GM10847 (cell line): Measurements from ENCODE around the gene LAMC3.

Experiments used
- POLR2A ChIP-seq: IDR thresholded peaks from 2 replicates; pipeline ENCODE4 v1.6.1; 2011; ENCODE audit not compliant: insufficient read length; ENCODE audit errors: extremely low read depth

Gene LAMC3

GRCh38 chr9:131072107-131072870, 63.3 kb downstream of the LAMC3 start:
- no peak for TF ChIP-seq POLR2A

- no peak for TF ChIP-seq POLR2A
Observed at GRCh38 chr9:131072871-131073237, 63.9 kb downstream of the LAMC3 start.

GRCh38 chr9:131076347-131077195, 67.6 kb downstream of the LAMC3 start:
- TF ChIP-seq POLR2A: no peak

- no peak for TF ChIP-seq POLR2A
Observed at GRCh38 chr9:131078427-131079366, 69.7 kb downstream of the LAMC3 start.

DNA sequence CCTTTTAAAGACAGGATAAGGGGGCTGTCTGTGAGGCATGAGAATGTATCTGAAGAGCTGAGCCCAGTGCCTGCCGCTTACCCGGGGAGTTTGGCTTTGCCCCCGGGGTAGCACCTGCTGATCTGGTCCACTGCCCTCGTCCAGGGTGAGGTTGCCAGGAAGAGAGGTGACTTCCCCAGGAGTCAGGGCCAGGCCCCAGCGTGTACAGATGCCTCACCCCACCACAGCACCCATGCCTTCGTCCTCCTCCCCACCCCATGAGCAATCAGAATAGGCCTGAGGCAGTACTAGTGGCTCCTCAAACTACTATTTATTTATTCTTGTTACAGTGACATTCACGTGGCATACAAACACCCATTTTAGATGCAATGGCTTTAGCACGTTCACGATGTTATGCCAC, 71.6 kb downstream of the LAMC3 start:
- no peak for TF ChIP-seq POLR2A

- no peak for TF ChIP-seq POLR2A
Observed at GRCh38 chr9:131081868-131082267, 72.9 kb downstream of the LAMC3 start.

DNA sequence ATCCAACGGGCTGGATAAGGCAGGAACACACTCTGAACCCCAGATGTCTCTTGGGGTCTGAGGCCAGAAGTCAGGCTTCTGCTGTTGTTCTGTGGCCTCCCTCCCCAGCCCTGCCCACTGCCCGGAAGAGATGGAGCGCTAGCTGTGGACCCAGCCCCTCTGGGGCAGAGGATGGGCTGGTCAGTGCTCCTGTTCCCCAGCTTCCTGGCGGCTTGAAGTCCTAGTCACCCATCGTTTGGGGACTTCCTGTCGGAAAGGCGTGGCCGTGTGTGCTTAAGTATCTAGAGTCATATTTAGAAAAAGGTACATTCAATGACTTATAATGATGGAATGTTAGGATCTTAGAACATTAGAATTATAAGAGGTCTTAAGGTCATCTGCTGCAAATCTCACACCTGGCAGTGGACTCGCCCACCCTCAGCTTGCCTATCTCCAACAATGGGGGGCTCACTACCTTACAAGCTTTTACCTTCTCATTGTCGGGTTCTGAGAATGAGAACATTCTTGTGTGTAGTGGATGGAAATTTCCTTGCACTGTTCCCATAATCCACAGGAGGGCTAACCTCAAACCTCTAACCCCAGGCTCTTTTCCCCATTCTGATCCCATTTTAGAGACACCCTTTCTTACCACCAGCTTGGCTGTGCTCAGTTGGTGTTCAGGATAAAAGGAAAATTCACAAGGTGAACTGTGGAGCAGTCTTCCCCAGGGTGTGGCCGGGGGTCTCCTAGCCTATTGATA, 74.0 kb downstream of the LAMC3 start:
- no peak for TF ChIP-seq POLR2A

- no peak for TF ChIP-seq POLR2A
Observed at GRCh38 chr9:131084661-131085369, 75.8 kb downstream of the LAMC3 start.

DNA sequence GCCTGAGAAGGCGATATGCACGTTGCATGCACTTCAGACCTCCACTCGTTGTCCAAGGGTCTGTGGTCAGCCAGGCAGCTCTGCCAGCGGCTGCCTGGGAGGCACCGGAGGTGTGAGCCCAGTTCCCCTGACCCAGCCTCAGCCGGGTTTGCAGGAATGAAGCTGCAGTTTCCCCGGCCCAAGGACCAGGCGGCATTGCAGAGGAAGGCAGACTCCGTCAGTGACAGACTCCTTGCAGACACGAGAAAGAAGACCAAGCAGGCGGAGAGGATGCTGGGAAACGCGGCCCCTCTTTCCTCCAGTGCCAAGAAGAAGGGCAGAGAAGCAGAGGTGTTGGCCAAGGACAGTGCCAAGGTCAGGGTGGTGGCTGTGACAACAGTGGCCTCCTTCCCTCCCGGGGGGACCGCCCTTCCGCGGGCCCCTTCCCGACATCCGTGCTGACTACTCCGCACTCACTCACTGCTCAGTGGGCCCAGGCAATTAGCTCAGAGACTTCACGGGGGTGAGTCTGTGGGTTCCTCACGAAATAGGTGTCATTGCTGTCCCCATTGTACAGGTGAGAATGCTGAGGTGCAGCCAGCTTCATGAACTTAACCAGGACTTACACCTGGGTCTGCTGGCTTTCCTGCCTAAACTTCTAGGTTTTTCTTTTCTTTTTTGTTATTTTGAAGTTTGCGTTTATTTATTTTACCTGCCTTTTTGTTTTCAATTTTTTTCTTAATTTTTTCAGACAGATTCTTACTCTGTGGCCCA, 76.6 kb downstream of the LAMC3 start:
- no peak for TF ChIP-seq POLR2A

DNA sequence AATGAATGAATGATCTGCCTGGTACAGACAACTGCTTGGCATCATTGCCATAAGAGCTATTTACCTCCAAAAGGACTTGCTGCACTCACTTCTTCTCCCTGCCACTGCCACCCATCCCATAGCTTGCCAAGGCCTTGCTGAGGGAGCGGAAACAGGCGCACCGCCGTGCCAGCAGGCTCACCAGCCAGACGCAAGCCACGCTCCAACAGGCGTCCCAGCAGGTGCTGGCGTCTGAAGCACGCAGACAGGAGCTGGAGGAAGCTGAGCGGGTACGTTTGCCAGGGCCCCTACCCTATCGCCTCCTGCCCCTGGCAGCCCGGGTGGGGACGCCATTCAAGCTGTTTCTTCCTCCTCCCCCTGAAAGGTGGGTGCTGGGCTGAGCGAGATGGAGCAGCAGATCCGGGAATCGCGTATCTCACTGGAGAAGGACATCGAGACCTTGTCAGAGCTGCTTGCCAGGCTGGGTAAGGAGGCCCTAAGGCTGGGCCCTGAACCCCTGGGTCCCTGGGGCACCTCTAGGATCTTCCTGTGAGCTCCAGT, 78.5 kb downstream of the LAMC3 start:
- no peak for TF ChIP-seq POLR2A

- no peak for TF ChIP-seq POLR2A
Observed at GRCh38 chr9:131090025-131090787, 81.2 kb downstream of the LAMC3 start.

DNA sequence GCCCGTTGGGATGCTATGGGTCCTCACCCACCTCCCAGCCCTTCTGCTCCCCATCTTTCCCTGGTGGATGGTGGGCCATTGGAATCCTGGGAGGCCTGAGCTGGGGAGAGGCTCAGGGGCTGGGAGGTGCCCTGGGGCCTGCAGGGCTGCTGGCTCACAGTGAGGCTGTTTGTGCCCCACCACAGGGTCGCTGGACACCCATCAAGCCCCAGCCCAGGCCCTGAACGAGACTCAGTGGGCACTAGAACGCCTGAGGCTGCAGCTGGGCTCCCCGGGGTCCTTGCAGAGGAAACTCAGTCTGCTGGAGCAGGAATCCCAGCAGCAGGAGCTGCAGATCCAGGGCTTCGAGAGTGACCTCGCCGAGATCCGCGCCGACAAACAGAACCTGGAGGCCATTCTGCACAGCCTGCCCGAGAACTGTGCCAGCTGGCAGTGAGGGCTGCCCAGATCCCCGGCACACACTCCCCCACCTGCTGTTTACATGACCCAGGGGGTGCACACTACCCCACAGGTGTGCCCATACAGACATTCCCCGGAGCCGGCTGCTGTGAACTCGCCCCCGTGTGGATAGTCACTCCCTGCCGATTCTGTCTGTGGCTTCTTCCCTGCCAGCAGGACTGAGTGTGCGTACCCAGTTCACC, 82.5 kb downstream of the LAMC3 start:
- TF ChIP-seq POLR2A: no peak
